ENCODE measurements around the gene CNTD1. TPM values are rescaled to one million over a fixed set of nuclear protein-coding genes. Genes with fewer than 3 reads are reported as not detected.

Gene CNTD1
- total RNA-seq, 1 experiment from 2014 or later, result not detected

DNA sequence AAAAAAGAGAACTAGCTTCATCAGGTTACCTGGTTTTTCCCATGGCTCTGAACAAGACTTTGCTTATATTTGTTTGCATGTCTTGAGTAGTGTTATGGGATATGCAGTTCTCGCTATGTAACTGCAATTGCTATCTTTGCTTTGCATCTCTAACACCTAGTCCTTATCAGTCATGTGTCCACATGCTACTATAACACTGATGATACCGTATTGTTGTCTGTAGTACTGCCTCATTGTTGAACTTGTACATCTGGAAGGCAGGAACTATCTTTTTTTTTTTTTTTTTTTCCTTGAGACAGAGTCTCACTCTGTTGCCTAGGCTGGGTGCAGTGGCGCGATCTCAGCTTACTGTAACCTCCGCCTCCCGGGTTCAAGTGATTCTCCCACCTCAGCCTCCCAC lies 37.1 kb downstream of the CNTD1 start:
- Mint-ChIP-seq H3K27me3 (ENCODE audit: insufficient read depth, unreplicated experiment) (no peaks in the 10 kb centered on the region), H3K36me3 (ENCODE audit: insufficient read depth, unreplicated experiment) (peaks cover 58% of the 10 kb centered on the region), H3K4me1 (ENCODE audit: insufficient read depth, unreplicated experiment) (peaks cover 25% of the 10 kb centered on the region), H3K27ac (ENCODE audit: low read depth, unreplicated experiment) (peak overlapping the region; percentile 99), H3K9me3 (ENCODE audit: unreplicated experiment) (no peaks in the 10 kb centered on the region), H3K4me3 (ENCODE audit: unreplicated experiment) (peak overlapping the region; percentile 96)
- BruUV-seq (replicated peaks), result no TSS peak
- intact Hi-C loops (cut with micrococcal nuclease), result no loop called here
- ChIA-PET POLR2A (interaction anchor here (0.7 to 5.5 kb wide), 6 partner anchors 9 to 163 kb away, joined by 3 to 128 read pairs (median 6); partner anchors contain the start of genes AOC2, BECN1 and RPL27), CTCF (interaction anchor here (0.6 to 3.8 kb wide), 6 partner anchors 12 to 190 kb away, joined by 3 to 18 read pairs (median 3); partner anchors contain the start of gene BECN1)
- TF ChIP-seq, protein P1, sequence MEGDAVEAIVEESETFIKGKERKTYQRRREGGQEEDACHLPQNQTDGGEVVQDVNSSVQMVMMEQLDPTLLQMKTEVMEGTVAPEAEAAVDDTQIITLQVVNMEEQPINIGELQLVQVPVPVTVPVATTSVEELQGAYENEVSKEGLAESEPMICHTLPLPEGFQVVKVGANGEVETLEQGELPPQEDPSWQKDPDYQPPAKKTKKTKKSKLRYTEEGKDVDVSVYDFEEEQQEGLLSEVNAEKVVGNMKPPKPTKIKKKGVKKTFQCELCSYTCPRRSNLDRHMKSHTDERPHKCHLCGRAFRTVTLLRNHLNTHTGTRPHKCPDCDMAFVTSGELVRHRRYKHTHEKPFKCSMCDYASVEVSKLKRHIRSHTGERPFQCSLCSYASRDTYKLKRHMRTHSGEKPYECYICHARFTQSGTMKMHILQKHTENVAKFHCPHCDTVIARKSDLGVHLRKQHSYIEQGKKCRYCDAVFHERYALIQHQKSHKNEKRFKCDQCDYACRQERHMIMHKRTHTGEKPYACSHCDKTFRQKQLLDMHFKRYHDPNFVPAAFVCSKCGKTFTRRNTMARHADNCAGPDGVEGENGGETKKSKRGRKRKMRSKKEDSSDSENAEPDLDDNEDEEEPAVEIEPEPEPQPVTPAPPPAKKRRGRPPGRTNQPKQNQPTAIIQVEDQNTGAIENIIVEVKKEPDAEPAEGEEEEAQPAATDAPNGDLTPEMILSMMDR (IDR thresholded peaks at IDR 0.05; ENCODE audit: unreplicated experiment), result no peak
- DNase-seq (ENCODE audit: unreplicated experiment), result no peak

DNA sequence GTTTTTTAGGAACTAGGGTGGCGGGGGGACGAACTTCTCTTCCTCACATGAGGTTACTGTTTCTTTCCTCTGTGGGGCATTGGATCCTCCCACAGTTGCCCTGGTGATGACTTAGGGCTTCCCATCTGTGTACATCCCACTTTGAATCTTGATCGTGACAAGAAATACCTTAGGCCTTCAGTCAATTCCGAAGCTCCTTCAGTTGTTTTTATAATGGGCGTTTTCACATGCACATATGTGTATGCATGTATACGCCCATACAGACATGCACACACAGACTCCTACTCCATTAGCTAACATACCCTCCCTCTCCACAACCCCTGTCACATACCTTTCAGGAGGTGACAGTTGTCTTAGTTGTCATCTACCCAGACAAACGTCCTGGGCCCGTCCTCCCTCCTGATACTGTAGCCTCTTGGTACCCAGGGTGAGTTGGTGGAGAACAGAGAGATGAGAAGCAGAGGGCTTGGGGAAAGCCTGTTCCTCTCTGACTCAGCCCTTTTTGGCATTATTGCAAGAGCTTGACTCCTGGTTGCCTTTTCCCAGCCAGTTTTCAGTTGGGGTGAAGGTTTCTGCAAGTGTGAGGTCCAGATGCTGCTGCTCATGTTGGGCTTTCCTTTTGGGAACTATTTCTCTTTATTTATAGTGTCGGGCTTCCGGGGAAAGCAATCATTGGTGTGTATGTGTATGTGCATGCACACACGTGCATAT lies 43.5 kb downstream of the CNTD1 start:
- TSS peak; percentile 27 for BruUV-seq (replicated peaks)
- Mint-ChIP-seq H3K4me3 (ENCODE audit: unreplicated experiment) (no peak overlapping the region), H3K27me3 (ENCODE audit: insufficient read depth, unreplicated experiment) (no peaks in the 10 kb centered on the region), H3K4me1 (ENCODE audit: insufficient read depth, unreplicated experiment) (peaks cover 13% of the 10 kb centered on the region), H3K9me3 (ENCODE audit: unreplicated experiment) (no peaks in the 10 kb centered on the region), H3K36me3 (ENCODE audit: insufficient read depth, unreplicated experiment) (peaks cover 77% of the 10 kb centered on the region), H3K27ac (ENCODE audit: low read depth, unreplicated experiment) (no peak overlapping the region)
- ChIA-PET POLR2A (interaction anchor here (0.6 to 2.6 kb wide), 5 partner anchors 10 to 121 kb away, joined by 3 to 8 read pairs (median 3); no protein-coding TSS in a partner anchor), CTCF (interaction anchor here (0.6 to 5.0 kb wide), 10 partner anchors 9 to 160 kb away, joined by 3 to 60 read pairs (median 4); partner anchors contain the start of gene PSME3)
- intact Hi-C loops (cut with micrococcal nuclease), result loop anchor here (2.0 kb wide), 1 partner anchor 87 kb away; no protein-coding TSS in a partner anchor
- no peak for DNase-seq (ENCODE audit: unreplicated experiment)
- TF ChIP-seq, protein P1 (IDR thresholded peaks at IDR 0.05; ENCODE audit: unreplicated experiment), result no peak

DNA sequence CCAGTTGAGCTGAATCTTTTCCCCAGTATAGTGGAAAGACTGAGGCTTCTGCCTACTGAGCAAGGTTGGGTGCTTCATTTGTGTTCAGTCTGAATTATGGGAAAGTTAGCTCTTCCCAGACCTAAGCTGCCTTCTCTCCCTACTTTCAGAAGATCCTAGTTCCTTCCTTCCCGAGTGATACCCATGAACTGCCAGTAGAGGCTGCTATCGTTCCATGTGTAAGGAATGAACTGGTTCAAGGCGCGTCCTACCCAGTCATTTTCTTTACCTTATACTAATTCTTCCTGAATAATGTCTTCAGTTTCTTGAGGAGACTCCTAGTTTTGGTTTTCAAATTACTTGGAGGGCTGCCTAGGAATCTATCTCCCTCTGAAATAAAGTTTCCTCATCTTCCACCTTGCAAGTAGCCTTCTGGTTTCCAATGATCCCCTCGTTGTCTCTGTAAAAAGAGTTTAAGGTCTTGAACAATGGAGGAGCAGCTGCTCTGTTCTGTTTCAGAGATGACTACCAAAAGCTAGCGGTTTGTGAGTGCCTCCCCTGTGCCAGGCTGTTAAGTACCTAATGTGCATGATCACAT lies 44.8 kb downstream of the CNTD1 start:
- Mint-ChIP-seq H3K9me3 (ENCODE audit: unreplicated experiment) (no peaks in the 10 kb centered on the region), H3K27ac (ENCODE audit: low read depth, unreplicated experiment) (no peak overlapping the region), H3K4me3 (ENCODE audit: unreplicated experiment) (no peak overlapping the region), H3K27me3 (ENCODE audit: insufficient read depth, unreplicated experiment) (no peaks in the 10 kb centered on the region), H3K36me3 (ENCODE audit: insufficient read depth, unreplicated experiment) (peaks cover 64% of the 10 kb centered on the region), H3K4me1 (ENCODE audit: insufficient read depth, unreplicated experiment) (peaks cover 13% of the 10 kb centered on the region)
- POLR2A ChIA-PET, result interaction anchor here (0.7 to 3.0 kb wide), 7 partner anchors 8 to 154 kb away, joined by 3 to 11 read pairs (median 6); partner anchors contain the start of genes BECN1 and RPL27
- no TSS peak for BruUV-seq (replicated peaks)
- CTCF ChIA-PET, result interaction anchor here (0.6 to 5.0 kb wide), 17 partner anchors 10 to 238 kb away, joined by 3 to 60 read pairs (median 4); partner anchors contain the start of genes PSME3 and RPL27
- DNase-seq (ENCODE audit: unreplicated experiment), result peak; percentile 69
- intact Hi-C loops (cut with micrococcal nuclease), result loop anchor here (1.0 to 2.0 kb wide), 3 partner anchors 85 to 155 kb away; partner anchors contain the start of gene RPL27
- TF ChIP-seq, protein P1 (IDR thresholded peaks at IDR 0.05; ENCODE audit: unreplicated experiment), result peak; percentile 61

DNA sequence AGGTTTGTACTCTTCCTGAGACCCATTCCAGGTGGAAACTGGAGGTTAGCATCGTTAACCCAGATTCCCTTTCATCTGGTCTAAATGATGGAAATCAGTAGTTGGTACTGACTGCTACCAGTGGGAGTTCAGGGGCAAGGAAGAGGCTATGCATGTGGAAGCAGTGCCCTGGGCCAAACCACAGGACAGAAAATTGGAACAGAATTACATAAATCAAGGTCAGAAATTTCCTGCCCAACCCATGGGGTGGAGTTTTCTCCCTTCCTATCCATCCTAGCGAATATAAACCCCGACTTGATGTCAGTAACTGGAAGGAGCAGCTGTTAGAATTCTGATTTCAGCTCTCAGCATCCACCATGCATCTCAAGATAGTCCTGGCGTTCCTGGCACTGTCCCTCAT lies 45.6 kb downstream of the CNTD1 start, which contains the start of gene AOC2:
AOC2 (plus strand) TSS at position 310 of the 400 bp plus-strand sequence; CDS start at position 357, 47 bp downstream.
- Mint-ChIP-seq H3K27ac (ENCODE audit: low read depth, unreplicated experiment) (no peak within 1 kb of the TSS), H3K4me3 (ENCODE audit: unreplicated experiment) (no peak within 1 kb of the TSS), H3K9me3 (ENCODE audit: unreplicated experiment) (no peaks in the 10 kb centered on the region), H3K4me1 (ENCODE audit: insufficient read depth, unreplicated experiment) (peaks cover 13% of the 10 kb centered on the region), H3K27me3 (ENCODE audit: insufficient read depth, unreplicated experiment) (no peaks in the 10 kb centered on the region), H3K36me3 (ENCODE audit: insufficient read depth, unreplicated experiment) (peaks cover 56% of the 10 kb centered on the region)
- no TSS peak for BruUV-seq (replicated peaks)
- POLR2A ChIA-PET, result interaction anchor here (1.0 to 3.0 kb wide), 8 partner anchors 9 to 154 kb away, joined by 3 to 9 read pairs (median 6); partner anchors contain the start of gene RPL27
- no peak for DNase-seq (ENCODE audit: unreplicated experiment)
- TF ChIP-seq, protein P1 (IDR thresholded peaks at IDR 0.05; ENCODE audit: unreplicated experiment), result no peak
- CTCF ChIA-PET, result interaction anchor here (0.6 to 5.0 kb wide), 9 partner anchors 10 to 153 kb away, joined by 3 to 60 read pairs (median 5); partner anchors contain the start of gene RPL27
- intact Hi-C loops (cut with micrococcal nuclease), result no loop called here

Measured in MCF 10A (cell line).